H1 (cell line): ENCODE results near the gene ARHGEF18. TPM values are rescaled to one million over a fixed set of nuclear protein-coding genes. Genes with fewer than 3 reads are reported as not detected.

Experiments used
- CTCF ChIA-PET: fragments of 300-600 bp; sonication (Branson Sonifier 250); formaldehyde crosslinking; loops from one replicate; lab custom pipeline; 2021; ENCODE audit not compliant: partially characterized antibody; lab: Charles Lee
- POLR2A ChIA-PET: fragments of 300-600 bp; sonication (Branson Sonifier 250); formaldehyde crosslinking; loops from one replicate; lab custom pipeline; 2021; ENCODE audit warnings: inconsistent platforms; ENCODE audit not compliant: partially characterized antibody; lab: Charles Lee
- DNase-seq, 2 experiments: peaks; one replicate each; pipeline versions ENCODE4 v3.0.0 to v3.0.0-alpha.2; 2010 to 2022; ENCODE audit warnings: low spot score in 2 of 2, low read depth in 1 of 2, mixed read lengths in 1 of 2
- FAIRE-seq: peaks from 2 replicates; lab custom pipeline; 2011; peaks lifted over from hg19 to GRCh38; lab: Jason Lieb, UNC
- H2AFZ ChIP-seq: 2 replicates; pipeline ENCODE4 v1.8.1; 2012; ENCODE audit warnings: low read length, inconsistent platforms
- H2AK5ac ChIP-seq: 2 replicates; pipeline ENCODE4 v1.6.1; 2013; ENCODE audit warnings: low read depth, low read length
- H2BK120ac ChIP-seq: replicated peaks from 2 replicates; pipeline ENCODE3; 2013; ENCODE audit warnings: low read depth, low read length, inconsistent platforms
- H2BK12ac ChIP-seq: 2 replicates; pipeline ENCODE4 v1.6.1; 2013; ENCODE audit warnings: low read depth, low read length
- H2BK15ac ChIP-seq: 2 replicates; pipeline ENCODE4 v1.6.1; 2013; ENCODE audit warnings: low read length
- H2BK20ac ChIP-seq: 2 replicates; pipeline ENCODE4 v1.6.1; 2013; ENCODE audit warnings: low read length
- H2BK5ac ChIP-seq: 2 replicates; pipeline ENCODE4 v1.6.1; 2013; ENCODE audit warnings: low read depth, low read length
- H3K14ac ChIP-seq: 2 replicates; pipeline ENCODE4 v1.6.1; 2013; ENCODE audit warnings: inconsistent platforms; ENCODE audit not compliant: insufficient read length
- H3K18ac ChIP-seq: 2 replicates; pipeline ENCODE4 v1.6.1; 2013; ENCODE audit warnings: low read length; ENCODE audit errors: extremely low read depth
- H3K23ac ChIP-seq: 2 replicates; pipeline ENCODE4 v1.6.1; 2013; ENCODE audit warnings: inconsistent platforms; ENCODE audit not compliant: insufficient read length
- H3K23me2 ChIP-seq: 2 replicates; pipeline ENCODE4 v1.6.1; 2013; ENCODE audit warnings: low read depth, low read length
- H3K27ac ChIP-seq: 2 replicates; pipeline ENCODE4 v1.6.1; 2011; ENCODE audit warnings: low read depth, low read length, inconsistent platforms
- H3K27me3 ChIP-seq, 4 experiments: replicated peaks in 1 of 4; 1 replicate in 1 of 4; 2 replicates in 3 of 4; pipeline versions ENCODE4 v1.6.1 to v1.8.1; 2011 to 2013; ENCODE audit warnings: low read length in 3 of 4, mild to moderate bottlenecking in 3 of 4, inconsistent platforms in 2 of 4, mixed read lengths in 2 of 4, moderate library complexity in 1 of 4; ENCODE audit not compliant: control insufficient read depth in 3 of 4, insufficient read depth in 3 of 4; ENCODE audit errors: extremely low read depth in 1 of 4
- H3K36me3 ChIP-seq, 4 experiments: 2 replicates each; pipeline versions ENCODE4 v1.6.1 to v1.8.1; 2011 to 2013; ENCODE audit warnings: mild to moderate bottlenecking in 4 of 4, low read length in 3 of 4, moderate library complexity in 2 of 4, control low read depth in 1 of 4, inconsistent platforms in 1 of 4; ENCODE audit not compliant: insufficient read depth in 4 of 4, control insufficient read depth in 2 of 4
- H3K4ac ChIP-seq: replicated peaks from 2 replicates; pipeline ENCODE3; 2013; ENCODE audit warnings: low read length, low read depth, mixed read lengths, inconsistent platforms; ENCODE audit not compliant: insufficient read length
- H3K4me1 ChIP-seq, 4 experiments: replicated peaks in 1 of 4; 1 replicate in 1 of 4; 2 replicates in 3 of 4; pipeline versions ENCODE4 v1.6.1 to v1.8.1; 2011 to 2013; ENCODE audit warnings: low read length in 3 of 4, inconsistent platforms in 2 of 4, mixed read lengths in 1 of 4; ENCODE audit not compliant: insufficient read depth in 4 of 4, control insufficient read depth in 3 of 4
- H3K4me2 ChIP-seq, 2 experiments: 2 replicates each; pipeline versions ENCODE4 v1.6.1 to v1.8.1; 2011 to 2013; ENCODE audit warnings: low read depth in 2 of 2, low read length in 2 of 2, control low read depth in 1 of 2, inconsistent platforms in 1 of 2, mild to moderate bottlenecking in 1 of 2; ENCODE audit not compliant: insufficient read depth in 1 of 2
- H3K4me3 ChIP-seq, 4 experiments: fragments of 200-600, 300-600 bp in 1 of 4; sonication (generic), shearing (Covaris generic), sonication (Bioruptor Twin) in 1 of 4; 2 replicates each; pipeline versions ENCODE4 v1.5.1 to v1.8.1; 2011 to 2016; ENCODE audit warnings: low read length in 4 of 4, low read depth in 3 of 4, control low read depth in 2 of 4, inconsistent platforms in 2 of 4, mild to moderate bottlenecking in 2 of 4, mixed read lengths in 1 of 4, moderate library complexity in 1 of 4; ENCODE audit not compliant: insufficient read depth in 2 of 4; ENCODE audit errors: extremely low read depth in 1 of 4
- H3K56ac ChIP-seq: replicated peaks from 2 replicates; pipeline ENCODE3; 2013; ENCODE audit warnings: low read depth, mild to moderate bottlenecking, mixed read lengths, low read length, inconsistent platforms; ENCODE audit not compliant: insufficient read length
- H3K79me1 ChIP-seq: 2 replicates; pipeline ENCODE4 v1.6.1; 2013; ENCODE audit warnings: low read depth, low read length, control low read depth
- H3K79me2 ChIP-seq, 2 experiments: 2 replicates each; pipeline versions ENCODE4 v1.6.1 to v1.8.1; 2012 to 2013; ENCODE audit warnings: low read length in 2 of 2, mild to moderate bottlenecking in 2 of 2, inconsistent platforms in 1 of 2; ENCODE audit not compliant: insufficient read depth in 2 of 2, control insufficient read depth in 1 of 2
- H3K9ac ChIP-seq, 4 experiments: replicated peaks in 1 of 4; 1 replicate in 1 of 4; 2 replicates in 3 of 4; pipeline versions ENCODE4 v1.6.1 to v1.8.1; 2011 to 2013; ENCODE audit warnings: low read depth in 3 of 4, low read length in 3 of 4, control low read depth in 2 of 4, mild to moderate bottlenecking in 2 of 4, moderate library complexity in 2 of 4, inconsistent platforms in 1 of 4; ENCODE audit errors: extremely low read depth in 1 of 4
- H3K9me3 ChIP-seq, 2 experiments: 2 replicates each; pipeline versions ENCODE4 v1.6.1 to v1.8.1; 2012 to 2013; ENCODE audit warnings: mild to moderate bottlenecking in 2 of 2, moderate library complexity in 2 of 2, control low read depth in 1 of 2, inconsistent platforms in 1 of 2, low read depth in 1 of 2, low read length in 1 of 2, mixed read lengths in 1 of 2; ENCODE audit not compliant: insufficient read depth in 2 of 2
- H4K20me1 ChIP-seq, 2 experiments: replicated peaks in 1 of 2; 2 replicates each; pipeline versions ENCODE3 to v1.8.1; 2011 to 2013; ENCODE audit warnings: inconsistent platforms in 2 of 2, low read length in 2 of 2, mild to moderate bottlenecking in 1 of 2; ENCODE audit not compliant: insufficient read depth in 2 of 2, control insufficient read depth in 1 of 2
- H4K5ac ChIP-seq: 2 replicates; pipeline ENCODE4 v1.6.1; 2013; ENCODE audit warnings: low read length, low read depth, mixed read lengths, inconsistent platforms; ENCODE audit not compliant: insufficient read length
- H4K8ac ChIP-seq: 2 replicates; pipeline ENCODE4 v1.8.0; 2013; ENCODE audit warnings: mild to moderate bottlenecking, moderate library complexity, low read length, inconsistent platforms; ENCODE audit not compliant: insufficient read depth; ENCODE audit errors: extremely low read depth
- H4K91ac ChIP-seq: replicated peaks from 2 replicates; pipeline ENCODE3; 2013; ENCODE audit warnings: low read length, mixed read lengths, inconsistent platforms; ENCODE audit not compliant: insufficient read length
- WGBS, 2 experiments: shearing (Covaris generic) in 1 of 2; methylation state at CpG; one replicate each; pipeline versions ENCODE4 v1.1.6 to v1.1.7; 2013 to 2015; ENCODE audit warnings: low lambda C conversion rate in 2 of 2, mixed read lengths in 2 of 2, inconsistent platforms in 1 of 2, low coverage in 1 of 2, missing lambda C conversion rate in 1 of 2; ENCODE audit not compliant: insufficient replicate concordance in 2 of 2, insufficient coverage in 1 of 2, insufficient read length in 1 of 2; ENCODE audit errors: extremely low coverage in 1 of 2, missing lambda C conversion rate in 1 of 2; 5-methylcytosine and 5-hydroxymethylcytosine counted together
- polyA plus RNA-seq, 7 experiments: library from polyadenylated mRNA; depleted of rRNA in 3 of 7; stranded (reverse) in 5 of 7; unstranded in 2 of 7; fragments of >200 nt in 5 of 7; fragments of 200-250 nt in 2 of 7; gene quantifications; 1 replicate in 5 of 7; 2 replicates in 1 of 7; 4 replicates in 1 of 7; pipeline versions ENCODE4 v1.2.1 to v1.2.3, GENCODE V29; 2011 to 2013; ENCODE audit warnings: missing spikeins in 2 of 7, mixed read lengths in 2 of 7
- total RNA-seq: library from RNA; stranded (reverse); fragmentation: NEBNext Ultra II Directional; extraction: Animal tissue kit (Norgen Biotek cat#: 25700); gene quantifications from 2 replicates; pipeline ENCODE4 v1.2.1, GENCODE V29; 2021
- TF ChIP-seq, protein P1 (sequence below), 3 experiments: IDR thresholded peaks; 1 replicate in 2 of 3; 2 replicates in 1 of 3; pipeline versions ENCODE4 v1.5.1 to v1.6.1; 2011; ENCODE audit warnings: low read length in 3 of 3, mild to moderate bottlenecking in 3 of 3, inconsistent platforms in 2 of 3, low read depth in 1 of 3, moderate library complexity in 1 of 3; ENCODE audit not compliant: insufficient read depth in 1 of 3; ENCODE audit errors: control extremely low read depth in 1 of 3
- TF ChIP-seq, protein P2 (sequence below): IDR thresholded peaks from 2 replicates; pipeline ENCODE4 v1.6.1; 2012; ENCODE audit warnings: low read length, inconsistent platforms

The ARHGEF18 gene
- total and polyA plus RNA-seq, 2 of the 8 experiments (the other 6 are each of a cell fraction or from before 2014, with no cell fraction given) = 12.2 to 35.9 TPM

DNA sequence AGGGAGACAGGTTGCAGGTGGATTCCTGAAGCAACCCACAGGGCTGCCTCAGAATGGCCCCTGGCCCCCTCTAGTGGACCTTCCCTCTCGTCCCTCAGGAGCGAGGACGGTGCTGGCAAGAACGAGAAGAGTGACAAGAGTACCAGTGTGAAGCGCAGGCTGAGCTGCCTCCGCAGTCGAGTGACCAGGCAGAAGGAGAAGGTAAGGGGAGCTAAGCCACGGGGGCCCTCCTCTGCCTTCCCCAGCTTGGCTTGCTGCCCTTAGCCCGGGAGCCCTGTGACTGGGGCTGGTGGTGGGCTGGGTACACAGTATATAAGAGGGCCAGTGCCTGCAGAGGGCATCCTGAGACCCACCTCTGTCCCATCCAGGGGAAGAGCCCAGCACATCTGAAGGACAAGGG is 34.0 kb downstream of the ARHGEF18 start:
- H3K27me3 ChIP-seq = no peaks in the 10 kb centered on the region
- no peak overlapping the region for H3K18ac ChIP-seq
- peak in 1 of 2 experiments; percentile 50 for DNase-seq
- no peak overlapping the region for H2BK20ac ChIP-seq
- no peak overlapping the region for H2BK15ac ChIP-seq
- no peak overlapping the region for H4K91ac ChIP-seq
- no peak overlapping the region; the same call in none of the 2 replicates for H4K8ac ChIP-seq
- no peak for FAIRE-seq
- TF ChIP-seq, protein P1, sequence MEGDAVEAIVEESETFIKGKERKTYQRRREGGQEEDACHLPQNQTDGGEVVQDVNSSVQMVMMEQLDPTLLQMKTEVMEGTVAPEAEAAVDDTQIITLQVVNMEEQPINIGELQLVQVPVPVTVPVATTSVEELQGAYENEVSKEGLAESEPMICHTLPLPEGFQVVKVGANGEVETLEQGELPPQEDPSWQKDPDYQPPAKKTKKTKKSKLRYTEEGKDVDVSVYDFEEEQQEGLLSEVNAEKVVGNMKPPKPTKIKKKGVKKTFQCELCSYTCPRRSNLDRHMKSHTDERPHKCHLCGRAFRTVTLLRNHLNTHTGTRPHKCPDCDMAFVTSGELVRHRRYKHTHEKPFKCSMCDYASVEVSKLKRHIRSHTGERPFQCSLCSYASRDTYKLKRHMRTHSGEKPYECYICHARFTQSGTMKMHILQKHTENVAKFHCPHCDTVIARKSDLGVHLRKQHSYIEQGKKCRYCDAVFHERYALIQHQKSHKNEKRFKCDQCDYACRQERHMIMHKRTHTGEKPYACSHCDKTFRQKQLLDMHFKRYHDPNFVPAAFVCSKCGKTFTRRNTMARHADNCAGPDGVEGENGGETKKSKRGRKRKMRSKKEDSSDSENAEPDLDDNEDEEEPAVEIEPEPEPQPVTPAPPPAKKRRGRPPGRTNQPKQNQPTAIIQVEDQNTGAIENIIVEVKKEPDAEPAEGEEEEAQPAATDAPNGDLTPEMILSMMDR (IDR thresholded peaks at IDR 0.05; ENCODE audit: control extremely low read depth in 1 of 3, insufficient read depth in 1 of 3, low read depth in 1 of 3, low read length in 3 of 3) = peak; percentile 16 to 45 (median 38); a peak in 3 of 4 replicates
- TF ChIP-seq, protein P2, sequence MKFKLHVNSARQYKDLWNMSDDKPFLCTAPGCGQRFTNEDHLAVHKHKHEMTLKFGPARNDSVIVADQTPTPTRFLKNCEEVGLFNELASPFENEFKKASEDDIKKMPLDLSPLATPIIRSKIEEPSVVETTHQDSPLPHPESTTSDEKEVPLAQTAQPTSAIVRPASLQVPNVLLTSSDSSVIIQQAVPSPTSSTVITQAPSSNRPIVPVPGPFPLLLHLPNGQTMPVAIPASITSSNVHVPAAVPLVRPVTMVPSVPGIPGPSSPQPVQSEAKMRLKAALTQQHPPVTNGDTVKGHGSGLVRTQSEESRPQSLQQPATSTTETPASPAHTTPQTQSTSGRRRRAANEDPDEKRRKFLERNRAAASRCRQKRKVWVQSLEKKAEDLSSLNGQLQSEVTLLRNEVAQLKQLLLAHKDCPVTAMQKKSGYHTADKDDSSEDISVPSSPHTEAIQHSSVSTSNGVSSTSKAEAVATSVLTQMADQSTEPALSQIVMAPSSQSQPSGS = no peak
- no peaks in the 10 kb centered on the region for H3K9me3 ChIP-seq
- H3K23ac ChIP-seq = no peak overlapping the region
- H3K79me2 ChIP-seq = no peaks in the 10 kb centered on the region
- WGBS, 2 experiments = 77% methylated on average over 8 of the region's 9 CpGs; no CpG with 5 or more reads in 1 of the 2 experiments
- H2AFZ ChIP-seq = no peak overlapping the region
- H3K4me2 ChIP-seq = no peak overlapping the region
- ChIA-PET CTCF (interaction anchor here (0.8 to 6.0 kb wide), 11 partner anchors 9 to 575 kb away, joined by 3 to 85 read pairs (median 3); a partner anchor contains a TSS), POLR2A (no interaction called here)
- H3K56ac ChIP-seq = no peak overlapping the region
- no peak overlapping the region for H3K4ac ChIP-seq
- H3K9ac ChIP-seq = no peak overlapping the region
- no peaks in the 10 kb centered on the region for H4K20me1 ChIP-seq
- no peaks in the 10 kb centered on the region for H3K79me1 ChIP-seq
- H4K5ac ChIP-seq = no peak overlapping the region
- H3K4me3 ChIP-seq = no peak overlapping the region
- no peak overlapping the region for H3K27ac ChIP-seq
- H3K23me2 ChIP-seq = no peaks in the 10 kb centered on the region
- no peak overlapping the region for H2BK12ac ChIP-seq
- H3K36me3 ChIP-seq = no peaks in the 10 kb centered on the region
- no peak overlapping the region for H2BK5ac ChIP-seq
- no peak overlapping the region for H3K14ac ChIP-seq
- 0 out of 7 replicates have a peak, but pooled peaks cover 0 to 2% (median 0%) of the 10 kb centered on the region in 4 experiments for H3K4me1 ChIP-seq
- no peak overlapping the region for H2BK120ac ChIP-seq
- H2AK5ac ChIP-seq = no peak overlapping the region
